Measurements from ENCODE around the gene SHROOM4. TPM values are rescaled to one million over a fixed set of nuclear protein-coding genes. Genes with fewer than 3 reads are reported as not detected.

SHROOM4 gene
- total RNA-seq, 2 donors from 2014 or later = 9.2 to 13.6 TPM

- Histone ChIP-seq H3K4me3 (no peak overlapping the region), H3K9me3 (no peaks in the 10 kb centered on the region), H3K4me1 (no peaks in the 10 kb centered on the region), H3K27ac (no peak overlapping the region), H3K36me3 (no peaks in the 10 kb centered on the region), H3K27me3 (no peaks in the 10 kb centered on the region)
- no peak for TF ChIP-seq CTCF (IDR thresholded peaks at IDR 0.05)
- DNase-seq (ENCODE audit: low spot score) = no peak
Observed at GRCh38 chrX:50565718-50566117, 248.3 kb downstream of the SHROOM4 start.

Other genes starting within 250 kb of the SHROOM4 start
- not detected for gene BMP15, start 96.5 kb upstream of the SHROOM4 start, total RNA-seq

All from right atrium auricular region (tissue), 2 donors.